ENCODE data around the gene ARMH1. TPM values are rescaled to one million over a fixed set of nuclear protein-coding genes. Genes with fewer than 3 reads are reported as not detected.
"Not testable (repeated sequence)": the region's sequence is repeated elsewhere in the genome, so short reads cannot be mapped to it uniquely, and the experiment has no call there.

ARMH1 gene
- total RNA-seq, 1 experiment from 2014 or later = not detected

DNA sequence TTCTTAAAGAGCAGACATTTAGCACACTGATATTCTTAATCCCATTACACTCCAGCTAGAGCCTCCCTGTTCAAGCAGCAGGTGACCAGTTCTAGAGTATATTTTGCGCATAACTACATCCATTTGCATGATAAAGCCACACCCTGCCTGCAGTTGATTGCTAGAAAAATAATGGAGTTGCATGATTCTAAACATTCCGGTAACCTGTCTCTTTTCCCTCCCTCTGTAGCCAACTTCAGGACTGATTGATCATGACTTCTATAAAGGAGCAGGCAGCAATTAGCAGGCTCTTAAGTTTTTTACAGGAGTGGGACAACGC, 14.9 kb downstream of the ARMH1 start:
- no peak overlapping the region for H3K4me3 ChIP-seq
- DNase-seq = no peak

DNA sequence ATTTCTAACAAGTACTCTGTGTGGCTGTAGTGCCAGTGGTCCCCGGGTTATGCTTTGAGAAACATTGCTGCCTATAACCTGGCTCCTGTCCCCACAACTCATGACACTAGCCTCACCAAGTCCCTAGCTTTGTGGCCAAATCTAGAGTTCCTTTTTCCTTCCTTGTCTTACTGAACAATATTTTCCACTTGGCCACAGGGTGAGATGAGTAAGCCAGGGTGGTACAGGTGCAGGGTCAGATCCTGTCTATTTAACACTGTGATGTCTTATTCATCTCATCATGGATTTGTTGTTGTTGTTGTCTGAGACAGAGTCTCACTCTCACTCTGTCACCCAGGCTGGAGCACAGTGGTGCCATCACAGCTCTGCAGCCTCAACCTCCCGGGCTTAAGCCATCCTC, 18.6 kb downstream of the ARMH1 start:
- no peak for DNase-seq
- Histone ChIP-seq H3K27me3 (peaks cover 7% of the 10 kb centered on the region; the same call in 1 of the 2 replicates), H3K27ac (no peak overlapping the region), H3K9me3 (replicated peaks) (no peaks in the 10 kb centered on the region), H3K4me1 (no peaks in the 10 kb centered on the region), H3K4me3 (no peak overlapping the region), H3K36me3 (no peaks in the 10 kb centered on the region)

More for the DNA sequence above, 14.9 kb downstream of the ARMH1 start:
- no peaks in the 10 kb centered on the region for H3K4me1 ChIP-seq
- H3K27ac ChIP-seq = no peak overlapping the region
- H3K36me3 ChIP-seq = no peaks in the 10 kb centered on the region
- H3K27me3 ChIP-seq = no peaks in the 10 kb centered on the region
- no peaks in the 10 kb centered on the region for H3K9me3 ChIP-seq (replicated peaks)

- Histone ChIP-seq H3K27me3 (peaks cover 7% of the 10 kb centered on the region; the same call in 1 of the 2 replicates), H3K36me3 (no peaks in the 10 kb centered on the region), H3K9me3 (replicated peaks) (no peaks in the 10 kb centered on the region), H3K4me1 (no peaks in the 10 kb centered on the region), H3K4me3 (no peak overlapping the region), H3K27ac (no peak overlapping the region)
- DNase-seq = no peak
These were observed 19.4 kb downstream of the ARMH1 start for GRCh38 chr1:44693900-44694299.

DNA sequence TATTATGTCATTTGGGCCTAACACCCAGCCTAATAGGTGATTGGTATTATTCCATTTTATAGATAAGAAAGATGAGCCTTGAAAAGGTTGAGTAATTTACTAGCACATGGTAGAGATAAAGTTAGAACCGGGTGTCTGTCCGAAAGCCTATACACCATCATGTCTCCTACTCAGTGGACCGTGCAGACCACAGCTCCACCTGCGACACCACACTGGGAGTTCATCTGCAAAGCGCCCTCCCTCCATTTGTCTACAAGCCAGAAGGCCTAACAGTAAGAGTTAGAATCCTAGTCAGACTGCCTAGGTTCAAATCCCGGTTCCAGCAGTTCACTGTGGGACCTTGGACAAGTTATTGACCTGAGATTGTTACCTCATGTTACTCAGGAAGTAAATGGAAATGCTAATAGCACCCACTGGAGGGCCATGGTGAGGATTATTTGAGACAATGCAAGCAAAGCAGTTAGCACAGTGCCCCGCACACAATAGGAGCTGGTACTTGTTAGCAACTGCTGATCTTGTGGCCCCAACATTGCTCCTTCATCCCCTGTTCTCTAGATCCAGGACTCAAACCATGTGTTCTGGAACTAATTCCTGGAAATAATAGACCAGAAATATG, 20.5 kb downstream of the ARMH1 start:
- Histone ChIP-seq H3K4me1 (no peaks in the 10 kb centered on the region), H3K27me3 (peaks cover 7% of the 10 kb centered on the region), H3K27ac (no peak overlapping the region), H3K36me3 (no peaks in the 10 kb centered on the region), H3K4me3 (no peak overlapping the region), H3K9me3 (replicated peaks) (no peaks in the 10 kb centered on the region)
- DNase-seq = no peak

DNA sequence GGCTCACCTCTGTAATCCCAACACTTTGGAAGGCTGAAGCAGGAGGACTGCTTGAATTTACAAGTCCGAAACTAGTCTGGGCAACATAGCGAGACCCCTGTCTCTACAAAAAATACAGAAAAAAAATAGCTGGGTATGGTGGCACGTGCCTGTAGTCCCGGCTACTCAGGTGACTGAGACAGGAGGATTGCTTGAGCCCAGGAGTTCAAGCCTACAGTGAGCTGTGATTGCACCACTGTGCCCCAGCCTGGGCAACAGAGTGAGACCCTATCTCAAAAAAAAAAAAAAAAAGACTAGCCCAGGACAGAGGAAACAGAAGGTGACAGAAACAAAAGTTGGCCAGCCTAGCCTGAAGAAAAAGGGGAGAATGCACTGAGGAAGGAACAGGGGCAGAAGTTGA, 21.2 kb downstream of the ARMH1 start:
- no peak for DNase-seq
- Histone ChIP-seq H3K27ac (no peak overlapping the region), H3K4me3 (no peak overlapping the region), H3K9me3 (replicated peaks) (no peaks in the 10 kb centered on the region), H3K27me3 (peaks cover 7% of the 10 kb centered on the region), H3K36me3 (no peaks in the 10 kb centered on the region), H3K4me1 (no peaks in the 10 kb centered on the region)

DNA sequence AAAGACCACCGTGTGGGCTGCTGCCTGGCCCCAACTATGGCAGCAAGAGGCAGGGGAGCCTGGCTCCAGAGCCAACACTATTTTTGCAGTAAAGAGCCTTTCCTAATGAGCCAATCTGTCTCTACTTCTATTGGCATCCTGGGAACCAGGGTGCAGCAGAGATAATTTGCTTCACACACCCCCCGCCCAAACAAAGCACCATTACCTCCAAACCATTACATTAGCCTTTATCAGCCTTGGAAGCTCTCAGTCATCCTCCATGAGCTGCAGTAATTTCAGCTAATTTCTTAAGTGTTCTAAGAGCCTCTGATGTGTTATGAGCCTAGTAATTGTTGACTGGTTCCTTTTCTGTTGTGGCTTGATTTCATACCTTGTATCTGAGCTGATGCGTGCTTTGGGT, 21.6 kb downstream of the ARMH1 start:
- DNase-seq = no peak
- no peaks in the 10 kb centered on the region for H3K36me3 ChIP-seq
- H3K4me3 ChIP-seq = no peak overlapping the region
- H3K4me1 ChIP-seq = no peaks in the 10 kb centered on the region
- H3K27ac ChIP-seq = no peak overlapping the region
- no peaks in the 10 kb centered on the region for H3K9me3 ChIP-seq (replicated peaks)
- H3K27me3 ChIP-seq = peaks cover 7% of the 10 kb centered on the region

GRCh38 chr1:44696789-44697345, 22.4 kb downstream of the ARMH1 start:
- Histone ChIP-seq H3K9me3 (replicated peaks) (no peaks in the 10 kb centered on the region), H3K36me3 (no peaks in the 10 kb centered on the region), H3K27me3 (peaks cover 7% of the 10 kb centered on the region), H3K27ac (no peak overlapping the region), H3K4me3 (no peak overlapping the region), H3K4me1 (no peaks in the 10 kb centered on the region)
- no peak for DNase-seq

DNA sequence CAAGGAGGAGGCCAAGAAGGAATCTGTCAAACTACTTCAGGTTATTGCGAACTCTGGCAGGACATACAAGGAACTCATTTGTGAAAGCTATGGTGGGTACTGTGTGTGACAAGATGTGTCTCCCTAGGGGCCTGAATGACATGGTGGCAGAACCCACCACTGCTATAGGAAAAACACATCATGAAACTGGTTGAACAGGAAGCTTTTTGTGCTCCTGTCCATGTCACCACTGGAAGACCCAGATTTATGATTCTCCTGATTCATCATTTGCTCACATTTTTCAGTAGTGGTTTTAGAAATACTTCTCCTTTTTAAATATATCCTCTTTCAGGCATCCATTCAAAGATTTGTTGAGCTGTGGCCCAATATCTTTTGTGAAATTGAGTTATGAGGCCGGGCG, 23.6 kb downstream of the ARMH1 start:
- no peak for DNase-seq
- H3K36me3 ChIP-seq = no peaks in the 10 kb centered on the region
- no peaks in the 10 kb centered on the region for H3K9me3 ChIP-seq (replicated peaks)
- no peak overlapping the region for H3K4me3 ChIP-seq
- H3K27me3 ChIP-seq = peaks cover 7% of the 10 kb centered on the region
- H3K27ac ChIP-seq = no peak overlapping the region
- no peaks in the 10 kb centered on the region for H3K4me1 ChIP-seq

DNA sequence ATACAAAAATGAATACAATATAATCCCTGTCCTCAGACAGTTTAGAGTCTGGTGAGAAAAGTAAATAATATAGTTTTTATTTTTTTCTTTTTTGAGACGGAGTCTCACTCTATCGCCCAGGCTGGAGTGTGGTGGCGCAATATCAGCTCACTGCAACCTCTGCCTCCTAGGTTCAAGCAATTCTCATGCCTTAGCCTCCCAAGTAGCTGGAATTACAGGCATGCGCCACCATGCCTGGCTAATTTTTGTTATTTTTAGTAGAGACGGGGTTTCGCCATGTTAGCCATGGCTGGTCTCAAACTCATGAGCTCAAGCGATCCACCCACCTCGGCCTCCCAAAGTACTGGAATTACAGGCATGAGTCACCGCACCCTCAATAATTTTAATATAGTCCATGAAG, 24.9 kb downstream of the ARMH1 start:
- H3K4me3 ChIP-seq, H3K27ac ChIP-seq, H3K4me1 ChIP-seq: not testable (repeated sequence)

GRCh38 chr1:44700573-44700972, 26.1 kb downstream of the ARMH1 start:
- Histone ChIP-seq H3K27me3 (peaks cover 7% of the 10 kb centered on the region), H3K4me1 (no peaks in the 10 kb centered on the region), H3K9me3 (replicated peaks) (no peaks in the 10 kb centered on the region), H3K4me3 (no peak overlapping the region), H3K27ac (no peak overlapping the region), H3K36me3 (no peaks in the 10 kb centered on the region)
- no peak for DNase-seq

More for the DNA sequence above, 24.9 kb downstream of the ARMH1 start:
- H3K36me3 ChIP-seq; H3K27me3 ChIP-seq; DNase-seq; H3K9me3 ChIP-seq (replicated peaks): not testable (repeated sequence)

- H3K36me3 ChIP-seq = no peaks in the 10 kb centered on the region
- H3K4me3 ChIP-seq = no peak overlapping the region
- no peaks in the 10 kb centered on the region for H3K9me3 ChIP-seq (replicated peaks)
- no peak overlapping the region for H3K27ac ChIP-seq
- DNase-seq = no peak
- H3K27me3 ChIP-seq = peaks cover 4% of the 10 kb centered on the region
- no peaks in the 10 kb centered on the region for H3K4me1 ChIP-seq
These were observed 26.6 kb downstream of the ARMH1 start for GRCh38 chr1:44701141-44701573.

GRCh38 chr1:44705470-44705869, 31.0 kb downstream of the ARMH1 start:
- Histone ChIP-seq H3K9me3 (replicated peaks) (no peaks in the 10 kb centered on the region), H3K4me1 (no peaks in the 10 kb centered on the region)
- no peak for DNase-seq

GRCh38 chr1:44705938-44706337, 31.4 kb downstream of the ARMH1 start:
- no peak for DNase-seq

More at GRCh38 chr1:44705470-44705869, 31.0 kb downstream of the ARMH1 start:
- no peak overlapping the region for H3K4me3 ChIP-seq
- H3K36me3 ChIP-seq = no peaks in the 10 kb centered on the region
- H3K27me3 ChIP-seq = peaks cover 4% of the 10 kb centered on the region
- H3K27ac ChIP-seq = no peak overlapping the region

GRCh38 chr1:44707112-44707881, 32.8 kb downstream of the ARMH1 start:
- H3K4me3 ChIP-seq = no peak overlapping the region

More at GRCh38 chr1:44705938-44706337, 31.4 kb downstream of the ARMH1 start:
- H3K4me3 ChIP-seq = no peak overlapping the region
- H3K27ac ChIP-seq = no peak overlapping the region
- peaks cover 4% of the 10 kb centered on the region for H3K27me3 ChIP-seq
- no peaks in the 10 kb centered on the region for H3K36me3 ChIP-seq
- no peaks in the 10 kb centered on the region for H3K4me1 ChIP-seq
- H3K9me3 ChIP-seq (replicated peaks) = no peaks in the 10 kb centered on the region

DNA sequence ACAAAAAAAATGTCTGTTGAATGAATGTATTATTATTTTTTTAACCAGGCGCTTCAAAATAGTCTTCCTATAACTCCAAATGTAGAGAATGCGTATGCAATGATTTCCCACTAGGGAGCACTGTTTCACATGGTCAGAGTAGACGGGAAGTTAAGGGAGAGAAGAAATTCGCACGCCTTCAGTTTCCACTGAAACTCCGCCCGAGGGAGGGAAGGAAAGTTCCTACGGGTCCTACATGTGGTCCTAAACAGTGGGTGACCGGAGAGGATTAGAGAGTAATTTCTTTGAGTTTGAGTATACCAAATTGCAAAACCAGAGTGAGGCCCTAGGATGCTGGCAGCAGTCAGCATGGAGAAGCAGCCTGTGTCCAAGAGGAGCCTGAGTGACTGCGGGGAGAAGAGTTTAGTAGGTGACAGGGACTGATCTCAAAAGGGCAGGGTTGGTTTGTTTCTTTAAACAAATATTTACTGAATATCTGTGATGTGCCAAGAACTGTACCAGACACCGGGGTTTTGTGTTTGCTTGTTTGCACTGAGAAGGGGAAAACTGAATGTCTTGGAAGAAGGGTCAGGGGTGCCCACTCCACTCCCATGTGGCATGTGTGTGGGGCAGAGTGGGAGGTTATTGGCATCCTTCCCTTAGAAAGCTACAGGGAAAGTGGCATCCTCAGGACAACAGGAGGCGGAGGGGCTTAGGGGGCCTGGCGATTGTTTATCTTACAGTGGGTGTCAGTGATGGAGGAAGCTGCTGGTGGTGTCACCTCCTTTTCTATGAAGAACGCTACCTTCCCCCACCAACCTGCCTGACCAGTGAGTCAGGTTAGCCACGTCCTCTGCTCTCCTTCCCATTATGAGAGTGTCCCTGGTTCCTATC, 33.7 kb downstream of the ARMH1 start:
- Histone ChIP-seq H3K4me1 (peaks cover 1% of the 10 kb centered on the region; the same call in 1 of the 2 replicates), H3K4me3 (no peak overlapping the region), H3K36me3 (no peaks in the 10 kb centered on the region), H3K27ac (no peak overlapping the region), H3K27me3 (peaks cover 4% of the 10 kb centered on the region), H3K9me3 (replicated peaks) (no peaks in the 10 kb centered on the region)
- DNase-seq = peak; percentile 45 to 76

More at GRCh38 chr1:44707112-44707881, 32.8 kb downstream of the ARMH1 start:
- Histone ChIP-seq H3K27me3 (peaks cover 4% of the 10 kb centered on the region), H3K9me3 (replicated peaks) (no peaks in the 10 kb centered on the region), H3K36me3 (no peaks in the 10 kb centered on the region), H3K4me1 (no peaks in the 10 kb centered on the region), H3K27ac (no peak overlapping the region)
- DNase-seq = no peak
